Transverse colon (tissue), 4 donors: ENCODE measurements around the gene FHL5. TPM values are rescaled to one million over a fixed set of nuclear protein-coding genes. Genes with fewer than 3 reads are reported as not detected.

Experiments used
- DNase-seq: peaks from one replicate; pipeline ENCODE4 v3.0.0-alpha.2; 2019
- H3K27ac ChIP-seq, 4 donors: fragments of 200-600 bp; sonication (generic); 2 replicates each; pipeline ENCODE4 v1.5.1; 2016 to 2018; ENCODE audit warnings: inconsistent platforms in 4 of 4
- H3K27me3 ChIP-seq: fragments of 200-600 bp; sonication (generic); 2 replicates; pipeline ENCODE4 v1.5.1; 2017; ENCODE audit warnings: inconsistent platforms
- H3K36me3 ChIP-seq, 4 donors: fragments of 200-600 bp; sonication (generic); 2 replicates each; pipeline ENCODE4 v1.5.1; 2017 to 2019; ENCODE audit warnings: inconsistent platforms in 4 of 4
- H3K4me1 ChIP-seq, 4 donors: fragments of 200-600 bp; sonication (generic); 2 replicates each; pipeline ENCODE4 v1.5.1; 2017 to 2020; ENCODE audit warnings: inconsistent platforms in 4 of 4
- H3K4me3 ChIP-seq, 4 donors: fragments of 200-600 bp; sonication (generic); 1 replicate in 1 of 4; 2 replicates in 3 of 4; pipeline versions ENCODE4 v1.5.1 to v1.6.1; 2017 to 2019; ENCODE audit warnings: inconsistent platforms in 4 of 4
- H3K9me3 ChIP-seq, 2 donors: fragments of 200-600 bp; sonication (generic); 2 replicates each; pipeline ENCODE4 v1.5.1; 2017 to 2019; ENCODE audit warnings: inconsistent platforms in 2 of 2
- CTCF ChIP-seq, 5 experiments: fragments of 200-600 bp in 3 of 5; fragments of 450-650 bp in 2 of 5; sonication (generic) in 3 of 5; IDR thresholded peaks; 1 replicate in 2 of 5; 2 replicates in 3 of 5; pipeline ENCODE4 v1.5.1; 2016 to 2017; ENCODE audit warnings: antibody characterized with exemption in 5 of 5, inconsistent platforms in 3 of 5, mild to moderate bottlenecking in 2 of 5, moderate library complexity in 1 of 5
- EP300 ChIP-seq: sonication (generic); formaldehyde crosslinking; IDR thresholded peaks from one replicate; pipeline ENCODE4 v1.6.1; 2017; ENCODE audit warnings: antibody characterized with exemption, low read depth
- POLR2A ChIP-seq: fragments of 450-650 bp; IDR thresholded peaks from one replicate; pipeline ENCODE4 v1.6.1; 2016; ENCODE audit warnings: antibody characterized with exemption, mild to moderate bottlenecking, moderate library complexity
- POLR2AphosphoS5 ChIP-seq, 3 donors: sonication (generic); formaldehyde crosslinking; IDR thresholded peaks; one replicate each; pipeline ENCODE4 v1.6.1; 2016; ENCODE audit warnings: antibody characterized with exemption in 3 of 3
- WGBS, 2 donors: methylation state at CpG; one replicate each; pipeline ENCODE4 v1.1.5; 2018; ENCODE audit warnings: low coverage in 1 of 2; 5-methylcytosine and 5-hydroxymethylcytosine counted together
- in situ Hi-C, 4 donors: fragments of 200-750 bp; cut with MboI; loops; one replicate each; pipeline versions ENCODE4 v1.15.0 to v1.15.1; 2017; ENCODE audit warnings: low sequenced_read_pairs in 3 of 4, low pct_ligation_motif_present in 1 of 4, low pct_unique_long_range_greater_than_20kb in 1 of 4
- intact Hi-C: fragments of 100-400 bp; cut with DNase I; formaldehyde crosslinking; loops from one replicate; pipeline ENCODE4 v1.15.1; 2023; ENCODE audit warnings: low total_unique reads
- total RNA-seq, 4 donors: library from RNA; depleted of rRNA; stranded (reverse); fragments of >200 nt; gene quantifications; one replicate each; pipeline ENCODE4 v1.1.0, GENCODE V29; 2016

The FHL5 gene
- total RNA-seq, 4 donors from 2014 or later: 2.9 to 9.2 (median 4.6) TPM; not detected in 1

DNA sequence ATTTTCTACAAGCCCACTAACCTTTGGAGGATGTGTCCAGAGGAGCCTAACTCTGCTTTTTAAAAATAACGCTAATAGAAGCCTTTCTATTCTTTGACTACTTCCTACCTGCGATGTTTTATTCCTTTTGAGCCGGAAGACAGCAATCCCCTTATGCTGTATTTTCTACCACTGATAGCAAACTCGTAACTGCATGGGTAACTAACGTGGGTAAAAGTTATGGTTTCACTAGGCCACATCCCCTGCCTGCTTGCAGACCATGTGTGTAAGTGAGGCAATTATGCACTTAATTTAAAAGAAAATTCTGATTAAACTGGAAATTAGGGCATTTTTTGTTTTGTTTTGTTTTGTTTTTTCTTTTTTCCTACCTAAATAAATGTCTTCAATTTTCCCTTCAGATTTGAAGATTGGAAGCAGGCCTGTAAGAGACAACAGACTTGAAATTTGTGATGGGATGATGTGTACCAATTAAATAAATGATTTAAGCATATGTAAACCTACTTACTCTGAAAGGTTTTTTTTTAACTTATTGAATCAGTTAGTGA lies 40.4 kb upstream of the FHL5 start:
- intact Hi-C loops (no loop called here), in situ Hi-C loops (no loop called here)
- DNase-seq: no peak

GRCh38 chr6:96528193-96528592 lies 34.7 kb upstream of the FHL5 start:
- intact Hi-C loops: no loop called here
- Histone ChIP-seq H3K9me3 (no peaks in the 10 kb centered on the region), H3K27ac (no peak overlapping the region), H3K36me3 (peaks cover 0 to 73% (median 36%) of the 10 kb centered on the region in 4 donors), H3K27me3 (no peaks in the 10 kb centered on the region), H3K4me1 (peaks cover 0 to 10% (median 5%) of the 10 kb centered on the region in 4 donors), H3K4me3 (no peak overlapping the region)
- WGBS, 2 donors: 96 to 100% methylated on average over 3 of the region's 3 CpGs
- DNase-seq: no peak
- no peak for TF ChIP-seq EP300
- no peak for TF ChIP-seq CTCF (IDR thresholded peaks at IDR 0.05)
- no peak for TF ChIP-seq POLR2AphosphoS5 (IDR thresholded peaks at IDR 0.05)
- no peak for TF ChIP-seq POLR2A
- in situ Hi-C loops: loop anchor here in 1 of 4 donors (25.0 kb wide), 1 partner anchor 359 kb away; the partner anchor contains the start of gene NDUFAF4

More for the DNA sequence above, 40.4 kb upstream of the FHL5 start:
- no peak for TF ChIP-seq EP300
- TF ChIP-seq CTCF (IDR thresholded peaks at IDR 0.05): no peak
- TF ChIP-seq POLR2AphosphoS5 (IDR thresholded peaks at IDR 0.05): no peak
- TF ChIP-seq POLR2A: no peak
- 1 to 4% methylated on average over 5 of the region's 5 CpGs for WGBS, 2 donors
- H3K4me3 ChIP-seq: peak overlapping the region; percentile 51 to 84 (median 74)
- H3K27me3 ChIP-seq: no peaks in the 10 kb centered on the region
- peaks cover 0 to 29% (median 13%) of the 10 kb centered on the region in 4 donors for H3K36me3 ChIP-seq
- H3K27ac ChIP-seq: peak overlapping the region; percentile 91 to 96 (median 94)
- H3K4me1 ChIP-seq: peaks cover 6 to 31% (median 18%) of the 10 kb centered on the region in 4 donors
- no peaks in the 10 kb centered on the region for H3K9me3 ChIP-seq

DNA sequence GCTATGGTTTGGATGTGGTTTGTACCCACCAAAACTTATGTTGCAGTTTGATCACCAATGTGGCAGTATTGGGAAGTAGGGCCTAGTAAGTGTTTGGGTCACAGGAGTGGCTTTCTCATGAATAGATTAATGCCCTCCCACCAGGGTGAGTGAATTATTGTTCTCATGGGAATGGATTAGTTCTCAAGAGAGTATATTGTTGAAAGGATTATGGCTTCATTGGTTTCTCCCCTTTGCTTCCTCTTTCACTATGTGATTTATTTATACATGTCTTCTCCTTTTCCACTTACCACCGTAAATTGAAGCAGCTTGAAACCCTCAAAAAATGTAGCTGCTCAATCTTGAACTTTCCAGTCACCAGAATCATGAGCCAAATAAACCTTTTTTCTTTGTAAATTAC lies 30.5 kb upstream of the FHL5 start:
- H3K4me1 ChIP-seq: no peaks in the 10 kb centered on the region
- no peaks in the 10 kb centered on the region for H3K27me3 ChIP-seq
- no peaks in the 10 kb centered on the region for H3K9me3 ChIP-seq
- intact Hi-C loops: no loop called here
- H3K36me3 ChIP-seq: peaks cover 0 to 61% (median 28%) of the 10 kb centered on the region in 4 donors
- no peak overlapping the region for H3K27ac ChIP-seq
- H3K4me3 ChIP-seq: no peak overlapping the region
- in situ Hi-C loops: loop anchor here in 1 of 4 donors (25.0 kb wide), 1 partner anchor 355 kb away; the partner anchor contains the start of gene NDUFAF4
- TF ChIP-seq CTCF (IDR thresholded peaks at IDR 0.05): no peak
- TF ChIP-seq POLR2A: no peak
- TF ChIP-seq POLR2AphosphoS5 (IDR thresholded peaks at IDR 0.05): no peak
- TF ChIP-seq EP300: no peak
- WGBS, 2 donors: 61 to 75% methylated on average over 1 of the region's 1 CpG
- DNase-seq: no peak

DNA sequence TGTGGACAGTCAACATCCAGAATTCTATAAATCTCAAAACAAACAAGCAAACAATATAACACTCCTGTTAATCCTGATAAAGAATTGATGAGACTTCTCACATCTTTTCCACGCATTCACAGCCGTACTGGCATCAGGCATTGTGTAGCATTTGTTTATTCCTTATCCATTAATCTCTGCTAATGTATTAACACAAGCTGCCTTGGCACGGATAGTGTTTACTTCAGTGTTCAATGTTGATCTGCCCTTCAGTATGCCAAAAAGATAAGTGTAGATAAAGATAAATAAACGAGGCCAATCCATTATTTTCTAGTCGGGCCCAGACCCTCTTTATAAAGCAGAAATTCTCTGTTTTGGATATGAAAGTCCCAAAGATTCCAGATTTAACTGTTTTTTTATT lies 25.2 kb upstream of the FHL5 start:
- no peak for DNase-seq
- intact Hi-C loops: no loop called here
- Histone ChIP-seq H3K27ac (no peak overlapping the region), H3K4me1 (no peaks in the 10 kb centered on the region), H3K4me3 (no peak overlapping the region), H3K9me3 (no peaks in the 10 kb centered on the region), H3K27me3 (no peaks in the 10 kb centered on the region), H3K36me3 (peaks cover 0 to 61% (median 28%) of the 10 kb centered on the region in 4 donors)
- in situ Hi-C loops: loop anchor here in 1 of 4 donors (25.0 kb wide), 1 partner anchor 350 kb away; the partner anchor contains the start of gene NDUFAF4
- WGBS, 2 donors: 71 to 85% methylated on average over 5 of the region's 5 CpGs
- TF ChIP-seq POLR2AphosphoS5 (IDR thresholded peaks at IDR 0.05): no peak
- TF ChIP-seq POLR2A: no peak
- no peak for TF ChIP-seq EP300
- no peak for TF ChIP-seq CTCF (IDR thresholded peaks at IDR 0.05)
